HG03342 (cell line): ENCODE measurements around the gene DGUOK.
"Not testable (repeated sequence)": the region's sequence is repeated elsewhere in the genome, so short reads cannot be mapped to it uniquely, and the experiment has no call there.

Experiments
- ATAC-seq: cut with Tn5 transposase; IDR thresholded peaks from one replicate; pipeline ENCODE4 v1.9.1; 2021; ENCODE audit warnings: mild to moderate bottlenecking, moderate library complexity; ENCODE audit not compliant: unreplicated experiment

The DGUOK gene

GRCh38 chr2:73926493-73927327 is at the start of gene DGUOK:
TSS of gene DGUOK (plus strand) at chr2:73926880. CDS start at chr2:73926911, 31 bp downstream.
- ATAC-seq = peak; percentile 99

GRCh38 chr2:73877071-73877802 is 49.4 kb upstream of the DGUOK start:
- no peak for ATAC-seq

- ATAC-seq = not testable (repeated sequence)
Measured at GRCh38 chr2:73877984-73878383, 48.7 kb upstream of the DGUOK start.

- no peak for ATAC-seq
Measured at GRCh38 chr2:73885406-73885805, 41.3 kb upstream of the DGUOK start.

- no peak for ATAC-seq
Measured at GRCh38 chr2:73886357-73886756, 40.3 kb upstream of the DGUOK start.

- not testable (repeated sequence) for ATAC-seq
Measured at GRCh38 chr2:73887596-73888353, 38.9 kb upstream of the DGUOK start.

GRCh38 chr2:73888388-73888787 is 38.3 kb upstream of the DGUOK start:
- ATAC-seq = no peak

GRCh38 chr2:73889206-73889605 is 37.5 kb upstream of the DGUOK start:
- ATAC-seq = no peak

GRCh38 chr2:73890301-73891092 is 36.2 kb upstream of the DGUOK start:
- no peak for ATAC-seq

GRCh38 chr2:73891276-73891901 is 35.3 kb upstream of the DGUOK start:
- ATAC-seq = no peak

- no peak for ATAC-seq
Measured at GRCh38 chr2:73892631-73893329, 33.9 kb upstream of the DGUOK start, which contains the start of gene ACTG2. TSS of gene ACTG2 (plus strand) at chr2:73893008. CDS start at chr2:73901312, 8,304 bp downstream.

- no peak for ATAC-seq
Measured at GRCh38 chr2:73893764-73894474, 32.8 kb upstream of the DGUOK start.

GRCh38 chr2:73894475-73894850 is 32.2 kb upstream of the DGUOK start:
- ATAC-seq = no peak

- ATAC-seq = no peak
Measured at GRCh38 chr2:73894877-73895276, 31.8 kb upstream of the DGUOK start.

GRCh38 chr2:73895473-73895872 is 31.2 kb upstream of the DGUOK start:
- no peak for ATAC-seq

GRCh38 chr2:73896362-73897239 is 30.1 kb upstream of the DGUOK start:
- ATAC-seq = peak; percentile 59

- no peak for ATAC-seq
Measured at GRCh38 chr2:73897240-73897583, 29.5 kb upstream of the DGUOK start.

GRCh38 chr2:73897934-73898333 is 28.7 kb upstream of the DGUOK start:
- ATAC-seq = no peak
